M059J (cell line): ENCODE measurements around the gene PABPN1L. TPM values are rescaled to one million over a fixed set of nuclear protein-coding genes. Genes with fewer than 3 reads are reported as not detected.

Experiments
- DNase-seq: peaks from one replicate; pipeline ENCODE4 v3.0.0-alpha.2; 2012; ENCODE audit warnings: low read depth
- total RNA-seq: library from RNA; depleted of rRNA; stranded (reverse); fragments of >200 nt; shearing (Covaris generic); gene quantifications from 2 replicates; pipeline ENCODE4 v1.2.3, GENCODE V29; 2014

PABPN1L gene
- total RNA-seq, 1 experiment from 2014 or later = not detected

DNA sequence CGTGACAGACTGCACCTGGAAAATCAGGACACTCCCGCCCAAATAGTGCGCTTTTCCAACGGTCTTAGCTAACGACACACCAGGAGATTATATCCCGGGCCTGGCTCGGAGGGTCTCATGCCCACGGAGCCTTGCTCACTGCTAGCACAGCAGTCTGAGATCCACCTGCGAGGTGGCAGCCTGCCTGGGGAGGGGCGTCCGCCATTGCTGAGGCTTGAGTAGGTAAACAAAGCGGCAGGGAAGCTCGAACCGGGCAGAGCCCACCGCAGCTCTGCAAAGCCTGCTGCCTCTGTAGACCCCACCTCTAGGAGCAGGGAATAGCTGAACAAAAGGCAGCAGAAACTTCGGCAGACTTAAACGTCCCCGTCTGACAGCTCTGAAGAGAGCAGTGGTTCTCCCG lies 14.8 kb downstream of the PABPN1L start:
- no peak for DNase-seq

DNA sequence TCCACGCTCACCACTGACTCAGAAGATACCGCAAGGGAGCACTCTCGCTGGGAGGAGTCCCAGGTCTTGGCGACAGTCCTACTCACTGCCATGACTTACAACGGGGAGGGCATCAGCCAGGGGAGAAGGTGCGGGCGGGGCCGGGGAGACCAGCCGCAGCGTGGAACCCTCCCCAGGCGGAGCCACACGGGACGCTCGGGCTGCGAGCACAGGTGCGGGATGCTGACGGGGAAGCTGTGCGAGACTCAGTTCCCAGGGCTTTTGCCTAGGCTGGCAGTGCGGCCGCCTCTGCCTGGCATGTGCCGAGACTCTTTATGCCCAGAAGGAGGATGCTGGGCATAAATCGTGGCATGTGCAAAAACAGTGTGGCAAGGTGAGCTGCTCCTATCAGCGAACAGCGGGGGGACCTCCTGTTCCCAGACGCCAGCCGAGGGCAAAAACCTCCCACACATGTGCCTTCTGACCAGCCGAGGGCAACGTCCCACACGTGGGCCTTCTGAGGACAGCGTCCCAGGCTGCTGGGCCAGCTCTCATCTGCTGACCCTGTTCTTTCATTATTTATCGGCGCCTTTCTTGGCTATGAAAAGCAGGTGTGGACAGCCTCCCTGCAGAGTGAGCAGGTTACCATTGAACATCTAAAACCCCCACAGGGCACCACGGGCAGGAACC lies 15.8 kb downstream of the PABPN1L start:
- DNase-seq = no peak

DNA sequence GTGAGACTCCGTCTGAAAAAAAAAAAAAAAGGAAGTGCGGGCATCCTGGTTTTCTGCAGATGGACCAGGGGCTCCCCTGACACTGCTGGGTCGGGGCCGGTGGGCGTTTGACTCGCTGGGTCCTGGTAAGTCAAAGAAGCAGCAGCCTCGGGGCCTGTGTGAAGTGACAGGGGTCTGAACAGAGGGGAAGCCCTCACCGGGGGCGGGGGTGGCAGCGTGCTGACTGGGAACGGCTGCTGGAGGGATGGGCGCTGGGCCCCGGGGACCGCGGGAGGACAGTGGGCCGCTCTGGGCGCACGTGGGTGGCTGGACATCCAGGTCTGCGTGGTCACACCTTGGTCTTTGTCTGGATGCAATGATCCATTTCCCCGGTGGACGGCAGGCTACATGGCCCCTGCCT lies 17.9 kb downstream of the PABPN1L start:
- DNase-seq = no peak

DNA sequence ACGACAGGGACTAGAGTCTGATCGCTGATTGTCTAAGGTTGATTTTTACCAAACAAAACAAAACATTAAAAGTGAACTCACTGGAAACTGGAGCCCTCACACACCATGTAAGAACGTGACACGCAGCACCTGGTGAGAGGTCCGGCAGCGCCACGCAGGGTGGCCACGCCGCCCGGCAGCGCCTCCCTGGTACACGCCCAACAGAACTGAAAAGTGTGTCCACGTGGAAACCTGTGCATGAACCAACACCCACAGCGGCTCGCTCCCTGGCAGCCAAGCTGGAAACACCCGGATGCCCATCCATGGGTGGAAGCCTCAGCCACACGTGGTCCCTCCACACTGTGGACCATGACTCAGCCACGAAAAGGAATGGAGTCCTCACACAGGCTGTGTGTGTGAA lies 18.8 kb downstream of the PABPN1L start:
- DNase-seq = no peak

DNA sequence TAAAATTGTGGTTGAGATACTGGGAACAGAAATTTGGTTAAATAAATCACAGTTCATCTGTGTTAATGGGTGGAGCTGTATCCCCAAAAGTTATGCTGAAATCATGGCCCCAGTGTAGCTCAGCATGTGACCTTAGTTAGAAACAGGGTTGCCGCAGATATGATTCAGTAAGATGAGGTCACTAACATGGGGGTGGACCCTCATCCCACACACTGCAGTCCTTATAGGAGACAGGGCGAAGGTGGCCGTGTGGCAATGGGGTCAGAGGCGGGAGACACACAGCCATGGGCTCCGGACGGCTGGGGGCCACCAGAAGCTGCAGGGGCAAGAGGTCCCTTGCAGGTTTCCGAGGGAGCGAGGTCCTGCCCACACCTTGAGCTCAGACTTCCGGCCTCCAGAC lies 20.4 kb downstream of the PABPN1L start:
- DNase-seq = no peak

DNA sequence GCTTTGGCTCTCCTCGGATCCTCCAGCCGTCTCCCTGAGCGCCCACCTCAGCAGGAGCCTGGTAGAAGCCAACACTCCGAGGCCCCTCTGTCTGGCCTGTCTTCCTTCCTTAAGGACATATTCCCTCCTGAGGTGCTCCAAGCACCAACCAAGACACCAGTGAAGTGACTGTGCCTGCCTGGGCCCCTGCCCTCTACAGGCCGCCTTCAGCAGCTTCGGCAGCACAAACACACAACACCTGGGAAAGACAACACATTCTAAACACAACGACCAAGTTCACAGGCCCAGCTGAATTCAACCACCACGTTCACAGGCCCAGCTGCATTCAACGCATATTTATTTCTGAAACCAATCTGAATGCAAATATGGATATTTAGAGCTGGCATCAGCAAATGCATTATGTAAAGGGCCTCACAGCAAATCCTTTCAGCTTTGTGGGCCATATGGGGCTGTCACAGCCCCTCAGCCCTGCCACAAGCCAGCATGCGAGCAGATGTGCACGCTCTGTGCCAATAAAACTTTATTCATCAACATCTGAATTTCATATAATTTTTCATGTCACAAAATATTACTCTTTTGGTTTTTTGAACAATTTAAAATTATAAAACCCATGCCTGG lies 21.9 kb downstream of the PABPN1L start:
- DNase-seq = no peak

GRCh38 chr16:88843256-88843655 lies 23.2 kb downstream of the PABPN1L start:
- DNase-seq = no peak

- no peak for DNase-seq
Observed at GRCh38 chr16:88842806-88843205, 23.7 kb downstream of the PABPN1L start.

DNA sequence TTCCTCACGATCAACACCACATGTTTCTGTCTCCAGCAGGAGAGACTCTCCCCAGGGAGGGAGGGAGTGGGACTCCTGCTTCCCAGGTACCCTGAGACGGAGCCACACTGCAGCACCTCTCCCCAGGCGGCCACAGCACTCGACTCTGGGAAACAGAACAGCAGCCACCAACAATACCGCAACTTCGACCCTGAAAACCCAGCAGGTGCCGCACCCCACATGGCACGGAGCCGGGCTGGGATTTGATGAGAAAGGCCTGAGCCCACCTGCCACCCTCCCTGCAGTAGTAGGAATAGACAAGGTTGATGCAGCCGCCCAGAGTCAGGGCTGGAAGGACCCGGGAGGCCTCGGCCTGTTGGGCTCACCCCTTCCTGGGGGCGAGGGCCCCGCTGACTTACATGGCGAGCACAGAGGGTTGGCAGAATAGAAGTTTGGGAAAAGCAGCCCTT lies 24.1 kb downstream of the PABPN1L start:
- no peak for DNase-seq

- no peak for DNase-seq
Observed at GRCh38 chr16:88841521-88842307, 24.7 kb downstream of the PABPN1L start.

DNA sequence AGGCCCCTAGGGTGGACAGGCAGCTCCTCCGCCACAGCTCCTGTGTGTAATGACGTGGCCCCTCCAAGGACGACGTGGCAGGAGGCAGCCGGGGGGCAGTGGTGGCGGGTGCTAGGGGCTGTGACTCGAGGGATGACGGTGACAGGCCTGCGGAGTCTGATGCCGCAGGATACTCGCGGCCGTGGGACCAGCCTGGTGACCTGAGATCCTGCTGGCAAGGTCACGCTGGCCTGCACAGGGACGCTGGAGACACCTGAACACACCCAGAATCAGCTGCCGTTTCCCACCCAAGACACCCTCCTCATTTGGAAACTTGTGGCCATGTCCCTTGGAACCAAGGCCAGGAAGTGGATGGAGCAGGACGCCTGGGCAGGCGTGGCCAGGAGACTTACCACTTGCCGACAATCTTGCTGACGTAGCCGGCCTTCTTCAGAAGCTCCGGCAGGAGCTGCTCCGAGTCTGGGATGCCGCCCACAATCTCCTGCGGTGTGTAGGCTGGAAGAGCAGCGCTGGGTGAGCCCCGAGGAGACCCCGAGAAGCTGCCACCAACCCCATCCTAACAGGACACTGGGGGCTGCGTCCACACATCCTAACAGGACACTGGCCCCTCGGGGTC lies 25.8 kb downstream of the PABPN1L start:
- DNase-seq = no peak

DNA sequence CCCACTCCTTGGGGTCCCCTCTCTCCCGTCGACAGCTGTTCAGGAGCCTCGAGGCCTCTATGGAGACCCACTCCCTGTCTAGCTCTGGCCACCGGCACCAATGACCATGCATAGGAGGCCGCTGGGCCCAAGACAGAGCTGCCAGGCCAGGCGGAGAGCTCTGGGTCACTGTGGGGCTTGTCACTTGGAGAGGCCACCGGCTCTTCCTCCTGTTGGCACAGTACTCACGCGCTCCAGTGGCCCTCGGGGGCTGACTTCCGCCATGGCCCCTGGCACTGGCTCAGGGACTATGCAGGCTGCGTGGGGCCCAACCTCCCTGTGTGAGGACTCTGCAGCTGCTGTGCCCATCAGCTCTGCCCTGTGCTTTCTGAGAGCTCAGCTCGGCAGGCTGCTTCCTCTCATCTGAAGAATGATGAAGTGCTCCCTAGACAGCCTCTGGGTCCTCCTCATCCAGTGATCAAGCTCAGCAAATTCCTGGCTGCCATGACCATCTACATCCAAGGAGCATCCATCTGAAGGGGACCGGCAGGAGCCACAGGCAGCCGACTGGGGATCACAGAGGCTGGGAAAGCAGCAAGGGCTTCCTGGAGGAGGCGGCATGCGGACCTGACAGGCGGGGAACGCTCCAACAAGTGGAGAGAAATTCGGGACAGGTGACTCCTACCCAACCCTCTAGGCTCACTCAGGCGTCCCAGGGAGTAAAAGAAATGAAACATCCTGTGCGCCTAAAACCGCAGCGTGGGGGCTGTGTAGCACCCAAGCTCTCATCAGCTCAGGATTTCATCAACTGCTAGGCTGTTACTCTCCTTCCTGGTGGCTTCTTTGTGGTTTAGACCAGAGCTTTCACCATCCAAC lies 26.5 kb downstream of the PABPN1L start:
- no peak for DNase-seq

GRCh38 chr16:88839026-88839529 lies 27.4 kb downstream of the PABPN1L start:
- DNase-seq = no peak

DNA sequence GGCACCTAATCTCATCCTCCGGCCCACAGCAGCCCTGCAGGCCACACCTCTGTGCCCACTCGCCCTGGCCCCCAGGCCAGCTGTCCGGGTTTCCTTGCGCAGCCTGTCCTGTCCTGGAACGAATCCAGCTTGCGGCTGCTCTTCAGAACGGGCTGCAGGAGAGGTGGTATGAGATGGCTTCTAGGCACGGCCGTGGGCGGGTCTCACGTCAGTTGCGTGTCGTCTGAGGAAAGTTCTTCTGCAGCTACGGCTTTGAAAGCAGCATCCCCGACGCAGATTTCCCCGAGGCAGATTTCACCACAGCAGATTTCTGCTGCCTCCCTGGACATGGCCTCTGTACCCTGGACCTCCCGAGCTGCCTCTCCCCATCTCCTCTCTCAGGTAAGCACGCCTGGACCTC lies 27.9 kb downstream of the PABPN1L start:
- no peak for DNase-seq

DNA sequence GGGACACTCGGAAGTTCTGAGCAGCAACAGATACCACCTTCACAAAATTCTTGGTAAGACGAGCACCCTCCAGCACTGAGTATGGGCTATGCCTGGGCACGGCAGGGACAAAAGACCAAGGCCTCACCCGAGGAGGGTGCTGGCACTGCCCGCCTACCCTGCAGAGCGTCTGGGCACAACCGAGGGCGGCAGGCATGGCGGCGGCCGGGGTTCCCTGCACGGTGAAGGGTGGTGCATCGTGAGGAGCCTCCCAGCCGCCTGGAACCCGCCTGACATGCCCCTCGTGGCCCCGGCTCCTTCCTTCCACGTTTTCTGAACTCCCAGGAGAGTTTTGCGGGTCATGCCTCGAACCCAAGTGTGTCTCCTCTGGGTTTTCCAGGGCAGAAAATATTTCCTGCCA lies 28.7 kb downstream of the PABPN1L start:
- no peak for DNase-seq

GRCh38 chr16:88836791-88837190 lies 29.7 kb downstream of the PABPN1L start:
- no peak for DNase-seq

DNA sequence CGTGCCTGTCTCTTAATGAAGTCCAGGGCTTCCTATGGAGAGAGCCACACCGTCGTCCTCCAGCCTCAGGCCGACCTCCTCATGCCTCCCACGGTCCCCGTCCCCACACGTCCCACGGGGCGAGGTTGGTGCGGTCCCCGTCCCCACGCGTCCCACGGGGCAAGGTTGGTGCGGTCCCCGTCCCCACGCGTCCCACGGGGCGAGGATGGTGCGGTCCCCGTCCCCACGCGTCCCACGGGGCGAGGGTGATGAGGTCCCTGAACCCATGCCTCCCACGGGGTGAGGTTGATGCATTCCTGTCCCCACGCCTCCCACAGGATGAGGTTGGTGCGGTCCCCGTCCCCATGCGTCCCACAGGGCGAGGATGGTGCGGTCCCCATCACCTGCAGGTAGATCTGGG lies 30.6 kb downstream of the PABPN1L start:
- no peak for DNase-seq

- no peak for DNase-seq
Observed at GRCh38 chr16:88835383-88835782, 31.1 kb downstream of the PABPN1L start.

- DNase-seq = no peak
Observed at GRCh38 chr16:88834670-88835069, 31.8 kb downstream of the PABPN1L start.

DNA sequence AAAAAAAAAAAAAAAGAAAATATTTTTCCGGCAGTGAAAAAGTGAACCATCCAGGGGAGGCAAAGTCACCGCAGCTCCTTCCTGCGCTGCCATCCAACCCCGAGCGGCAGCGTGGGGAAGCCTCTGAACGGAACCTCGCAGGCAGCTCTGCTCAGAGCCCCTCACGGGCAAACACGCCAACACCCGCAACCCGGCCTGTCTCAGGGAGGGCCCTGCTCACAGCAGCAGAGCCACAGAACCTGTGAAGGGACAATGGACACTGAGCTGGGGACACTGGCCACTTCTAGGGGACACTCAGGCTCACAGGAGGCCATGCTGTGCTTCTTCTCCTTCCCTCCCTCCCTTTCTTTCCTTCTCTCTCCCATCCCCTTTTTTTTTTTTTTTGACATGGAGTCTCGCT lies 33.4 kb downstream of the PABPN1L start:
- no peak for DNase-seq

DNA sequence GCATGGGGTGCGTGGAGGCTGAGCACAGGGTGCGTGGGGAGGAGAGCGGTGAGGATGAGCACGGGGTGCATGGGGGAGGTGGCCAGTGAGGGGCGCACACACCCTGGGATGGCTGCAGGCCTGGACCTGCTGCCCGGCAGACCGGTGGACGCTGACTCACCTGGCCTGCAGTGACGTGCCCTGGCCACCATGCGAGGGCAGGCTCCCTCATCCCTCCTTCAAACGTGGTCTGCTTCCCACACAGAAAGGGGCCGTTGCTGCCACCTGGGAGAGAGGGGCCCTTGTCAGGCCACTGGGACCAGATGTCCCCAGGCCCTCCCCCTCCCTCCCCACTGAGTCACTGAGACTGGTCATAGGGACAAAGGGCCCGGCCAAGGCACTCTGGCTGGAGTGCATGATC lies 34.6 kb downstream of the PABPN1L start:
- DNase-seq = no peak
